Nephron (organoid): Measurements from ENCODE around the gene ZBTB16.

Source experiments
- H3K27ac Mint-ChIP-seq, 3 experiments: 2 replicates each; pipeline ENCODE4 v1.8.0; 2020; ENCODE audit warnings: mixed read lengths in 3 of 3, mild to moderate bottlenecking in 2 of 3, moderate library complexity in 1 of 3
- H3K27me3 Mint-ChIP-seq: 2 replicates; pipeline ENCODE4 v1.8.0; 2021; ENCODE audit warnings: low read depth, mild to moderate bottlenecking, moderate library complexity, mixed read lengths
- H3K36me3 Mint-ChIP-seq: 2 replicates; pipeline ENCODE4 v1.8.0; 2020; ENCODE audit warnings: low read depth, mixed read lengths
- H3K4me1 Mint-ChIP-seq: 2 replicates; pipeline ENCODE4 v1.8.0; 2020; ENCODE audit warnings: mixed read lengths
- H3K4me3 Mint-ChIP-seq, 3 experiments: 2 replicates each; pipeline ENCODE4 v1.8.0; 2020; ENCODE audit warnings: mild to moderate bottlenecking in 3 of 3, mixed read lengths in 3 of 3, moderate library complexity in 2 of 3
- H3K9me3 Mint-ChIP-seq: 2 replicates; pipeline ENCODE4 v1.8.0; 2020; ENCODE audit warnings: mixed read lengths
- CTCF ChIP-seq, 3 experiments: fragments of 200-600 bp; sonication (generic); IDR thresholded peaks; one replicate each; pipeline ENCODE4 v1.5.0; 2021; ENCODE audit warnings: antibody characterized with exemption in 3 of 3; ENCODE audit not compliant: unreplicated experiment in 3 of 3

Gene ZBTB16

GRCh38 chr11:114163830-114164401 is 104.4 kb downstream of the ZBTB16 start:
- Mint-ChIP-seq H3K27ac (peak overlapping the region; percentile 54 to 86 (median 70)), H3K4me1 (peaks cover 94% of the 10 kb centered on the region), H3K4me3 (peak overlapping the region in 2 of 3 experiments; percentile 15 to 45), H3K36me3 (no peaks in the 10 kb centered on the region), H3K9me3 (no peaks in the 10 kb centered on the region), H3K27me3 (peaks cover 68% of the 10 kb centered on the region)
- TF ChIP-seq CTCF (IDR thresholded peaks at IDR 0.05; ENCODE audit: unreplicated experiment in 3 of 3) = no peak

- Mint-ChIP-seq H3K27ac (no peak overlapping the region), H3K9me3 (no peaks in the 10 kb centered on the region), H3K4me1 (peaks cover 92% of the 10 kb centered on the region), H3K36me3 (no peaks in the 10 kb centered on the region), H3K27me3 (peaks cover 70% of the 10 kb centered on the region), H3K4me3 (peak overlapping the region in 1 of 3 experiments; percentile 13)
- no peak for TF ChIP-seq CTCF (IDR thresholded peaks at IDR 0.05; ENCODE audit: unreplicated experiment in 3 of 3)
These were observed 105.0 kb downstream of the ZBTB16 start for GRCh38 chr11:114164546-114164945.

GRCh38 chr11:114165326-114166230 is 106.1 kb downstream of the ZBTB16 start:
- no peak overlapping the region for H3K27ac Mint-ChIP-seq
- no peak for TF ChIP-seq CTCF (IDR thresholded peaks at IDR 0.05; ENCODE audit: unreplicated experiment in 3 of 3)
- no peak overlapping the region for H3K4me3 Mint-ChIP-seq
- H3K4me1 Mint-ChIP-seq = peaks cover 91% of the 10 kb centered on the region
- H3K9me3 Mint-ChIP-seq = no peaks in the 10 kb centered on the region
- peaks cover 74% of the 10 kb centered on the region for H3K27me3 Mint-ChIP-seq
- H3K36me3 Mint-ChIP-seq = no peaks in the 10 kb centered on the region

- H3K9me3 Mint-ChIP-seq = no peaks in the 10 kb centered on the region
- peak overlapping the region in 1 of 3 experiments; percentile 9 for H3K27ac Mint-ChIP-seq
- no peak for TF ChIP-seq CTCF (IDR thresholded peaks at IDR 0.05; ENCODE audit: unreplicated experiment in 3 of 3)
- H3K27me3 Mint-ChIP-seq = peaks cover 76% of the 10 kb centered on the region
- peaks cover 91% of the 10 kb centered on the region for H3K4me1 Mint-ChIP-seq
- peak overlapping the region in 1 of 3 experiments; percentile 41 for H3K4me3 Mint-ChIP-seq
- no peaks in the 10 kb centered on the region for H3K36me3 Mint-ChIP-seq
These were observed 106.9 kb downstream of the ZBTB16 start for GRCh38 chr11:114166362-114166761.

GRCh38 chr11:114166897-114167323 is 107.4 kb downstream of the ZBTB16 start:
- no peaks in the 10 kb centered on the region for H3K9me3 Mint-ChIP-seq
- H3K4me1 Mint-ChIP-seq = peaks cover 91% of the 10 kb centered on the region
- no peaks in the 10 kb centered on the region for H3K36me3 Mint-ChIP-seq
- peak overlapping the region in 1 of 3 experiments; percentile 41 for H3K4me3 Mint-ChIP-seq
- H3K27ac Mint-ChIP-seq = peak overlapping the region; percentile 4 to 41 (median 9)
- H3K27me3 Mint-ChIP-seq = peaks cover 76% of the 10 kb centered on the region
- no peak for TF ChIP-seq CTCF (IDR thresholded peaks at IDR 0.05; ENCODE audit: unreplicated experiment in 3 of 3)
